ENCODE data around the gene ADPRHL1. TPM values are rescaled to one million over a fixed set of nuclear protein-coding genes. Genes with fewer than 3 reads are reported as not detected.
"Not testable (repeated sequence)": the region's sequence is repeated elsewhere in the genome, so short reads cannot be mapped to it uniquely, and the experiment has no call there.

Gene ADPRHL1
- total RNA-seq, 4 donors from 2014 or later = 6.9 to 15.5 (median 12.6) TPM

DNA sequence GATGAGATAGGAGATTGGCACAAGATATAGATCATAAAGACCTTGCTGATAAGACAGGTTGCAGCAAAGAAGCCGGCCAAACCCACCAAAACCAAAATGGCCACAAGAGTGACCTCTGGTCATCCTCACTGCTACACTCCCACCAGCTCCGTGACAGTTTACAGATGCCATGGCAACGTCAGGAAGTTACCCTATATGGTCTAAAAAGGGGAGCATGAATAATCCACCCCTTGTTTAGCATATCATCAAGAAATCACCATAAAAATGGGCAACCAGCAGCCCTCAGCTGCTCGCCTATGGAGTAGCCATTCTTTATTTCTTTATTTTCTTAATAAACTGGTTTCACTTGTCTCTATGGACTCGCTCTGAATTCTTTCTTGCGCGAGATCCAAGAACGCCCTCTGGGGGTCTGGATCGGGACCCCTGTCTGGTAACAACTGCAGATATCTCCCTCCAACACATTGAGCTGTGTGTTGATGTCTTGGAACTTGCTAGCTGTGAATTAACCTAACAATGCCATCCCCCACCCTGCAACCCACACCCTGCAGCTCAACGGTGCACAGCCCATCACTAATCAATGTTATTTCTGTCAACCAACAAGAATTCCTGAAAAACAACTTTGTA is 62.3 kb downstream of the ADPRHL1 start:
- H3K9me3 ChIP-seq = peaks cover 0 to 5% (median 1%) of the 10 kb centered on the region in 4 donors
- H3K27ac ChIP-seq = no peak overlapping the region
- peaks cover 0 to 13% (median 0%) of the 10 kb centered on the region in 4 donors for H3K4me1 ChIP-seq
- H3K36me3 ChIP-seq = no peaks in the 10 kb centered on the region
- no peak overlapping the region for H3K4me3 ChIP-seq
- TF ChIP-seq, protein P1, sequence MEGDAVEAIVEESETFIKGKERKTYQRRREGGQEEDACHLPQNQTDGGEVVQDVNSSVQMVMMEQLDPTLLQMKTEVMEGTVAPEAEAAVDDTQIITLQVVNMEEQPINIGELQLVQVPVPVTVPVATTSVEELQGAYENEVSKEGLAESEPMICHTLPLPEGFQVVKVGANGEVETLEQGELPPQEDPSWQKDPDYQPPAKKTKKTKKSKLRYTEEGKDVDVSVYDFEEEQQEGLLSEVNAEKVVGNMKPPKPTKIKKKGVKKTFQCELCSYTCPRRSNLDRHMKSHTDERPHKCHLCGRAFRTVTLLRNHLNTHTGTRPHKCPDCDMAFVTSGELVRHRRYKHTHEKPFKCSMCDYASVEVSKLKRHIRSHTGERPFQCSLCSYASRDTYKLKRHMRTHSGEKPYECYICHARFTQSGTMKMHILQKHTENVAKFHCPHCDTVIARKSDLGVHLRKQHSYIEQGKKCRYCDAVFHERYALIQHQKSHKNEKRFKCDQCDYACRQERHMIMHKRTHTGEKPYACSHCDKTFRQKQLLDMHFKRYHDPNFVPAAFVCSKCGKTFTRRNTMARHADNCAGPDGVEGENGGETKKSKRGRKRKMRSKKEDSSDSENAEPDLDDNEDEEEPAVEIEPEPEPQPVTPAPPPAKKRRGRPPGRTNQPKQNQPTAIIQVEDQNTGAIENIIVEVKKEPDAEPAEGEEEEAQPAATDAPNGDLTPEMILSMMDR (IDR thresholded peaks at IDR 0.05) = no peak
- no peak for TF ChIP-seq EP300 (IDR thresholded peaks at IDR 0.05)
- no peak for TF ChIP-seq POLR2A (IDR thresholded peaks at IDR 0.05)
- 43 to 51% methylated on average over 10 of the region's 10 CpGs for WGBS, 2 donors
- DNase-seq (ENCODE audit: low spot score in 2 of 2) = no peak
- no peaks in the 10 kb centered on the region for H3K27me3 ChIP-seq

DNA sequence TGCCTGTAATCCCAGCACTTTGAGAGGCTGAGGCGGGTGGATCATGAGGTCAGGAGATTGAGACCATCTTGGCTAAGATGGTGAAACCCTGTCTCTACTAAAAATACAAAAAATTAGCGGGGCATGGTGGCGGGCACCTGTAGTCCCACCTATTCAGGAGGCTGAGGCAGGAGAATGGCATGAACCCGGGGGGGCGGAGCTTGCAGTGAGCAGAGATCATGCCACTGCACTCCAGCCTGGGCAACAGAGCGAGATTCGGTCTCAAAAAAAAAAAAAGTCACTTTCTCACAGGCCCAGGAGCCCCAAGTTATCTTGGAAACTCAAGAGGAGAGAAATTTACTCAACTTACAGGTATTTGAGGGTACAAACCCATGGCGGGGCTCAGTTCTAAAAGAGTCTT is 63.7 kb downstream of the ADPRHL1 start:
- WGBS, 2 donors = 94% methylated on average over 8 of the region's 8 CpGs
- peaks cover 0 to 13% (median 0%) of the 10 kb centered on the region in 4 donors for H3K4me1 ChIP-seq
- H3K27ac ChIP-seq; H3K36me3 ChIP-seq; DNase-seq (ENCODE audit: low spot score in 2 of 2); H3K4me3 ChIP-seq; H3K27me3 ChIP-seq: not testable (repeated sequence)
- H3K9me3 ChIP-seq = peaks cover 0 to 15% (median 1%) of the 10 kb centered on the region in 4 donors

DNA sequence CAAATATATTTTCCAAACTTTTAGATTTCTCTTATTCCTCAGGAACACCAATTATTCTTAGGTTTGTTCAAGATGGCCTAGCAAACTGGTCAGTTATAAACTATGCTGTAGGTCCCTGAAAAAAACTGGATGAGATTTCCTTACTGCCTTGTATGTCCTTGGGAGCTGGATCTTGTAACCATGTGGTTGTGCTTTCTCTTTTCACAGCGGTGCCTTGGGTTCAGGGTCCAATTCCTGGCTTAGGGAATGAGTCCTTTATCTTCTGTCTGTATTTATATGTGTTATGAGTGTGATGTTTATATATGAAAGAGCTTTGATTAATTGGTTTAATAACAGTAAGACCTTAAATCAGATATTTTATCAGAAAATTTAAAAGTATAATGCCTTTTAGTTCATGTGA is 65.9 kb downstream of the ADPRHL1 start:
- Histone ChIP-seq H3K27me3 (no peaks in the 10 kb centered on the region), H3K27ac (no peak overlapping the region), H3K9me3 (peaks cover 0 to 36% (median 2%) of the 10 kb centered on the region in 4 donors), H3K4me1 (no peaks in the 10 kb centered on the region), H3K36me3 (no peaks in the 10 kb centered on the region), H3K4me3 (no peak overlapping the region)
- DNase-seq (ENCODE audit: low spot score in 2 of 2) = no peak
- WGBS, 2 donors = 94 to 98% methylated on average over 1 of the region's 1 CpG
- TF ChIP-seq, protein P1 (IDR thresholded peaks at IDR 0.05) = no peak
- TF ChIP-seq POLR2A (IDR thresholded peaks at IDR 0.05) (no peak), EP300 (IDR thresholded peaks at IDR 0.05) (no peak)

DNA sequence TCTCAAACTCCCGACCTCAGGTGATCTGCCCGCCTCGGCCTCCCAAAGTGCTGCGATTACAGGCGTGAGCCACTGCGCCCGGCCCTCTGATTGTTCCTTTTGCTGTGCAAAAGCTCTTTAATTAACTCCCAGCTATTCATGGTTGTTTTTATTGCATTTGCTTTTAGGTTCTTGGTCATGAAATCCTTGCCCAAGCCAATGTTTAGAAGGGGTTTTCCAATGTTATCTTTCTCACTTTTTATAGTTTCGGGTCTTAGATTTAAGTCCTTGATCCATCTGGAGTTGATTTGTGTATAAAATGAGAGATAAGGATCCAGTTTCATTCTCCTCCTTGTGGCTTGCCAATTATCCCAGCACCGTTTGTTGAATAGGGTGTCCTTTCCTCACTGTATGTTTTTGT is 70.2 kb downstream of the ADPRHL1 start:
- H3K27ac ChIP-seq = no peak overlapping the region
- no peak overlapping the region for H3K4me3 ChIP-seq
- DNase-seq (ENCODE audit: low spot score in 2 of 2) = no peak
- peaks cover 0 to 41% (median 2%) of the 10 kb centered on the region in 4 donors for H3K9me3 ChIP-seq
- WGBS, 2 donors = 94% methylated on average over 9 of the region's 9 CpGs
- no peaks in the 10 kb centered on the region for H3K36me3 ChIP-seq
- H3K4me1 ChIP-seq = no peaks in the 10 kb centered on the region
- TF ChIP-seq, protein P1 (IDR thresholded peaks at IDR 0.05) = no peak
- no peak for TF ChIP-seq POLR2A (IDR thresholded peaks at IDR 0.05)
- H3K27me3 ChIP-seq = peaks cover 0 to 1% of the 10 kb centered on the region in 2 donors

DNA sequence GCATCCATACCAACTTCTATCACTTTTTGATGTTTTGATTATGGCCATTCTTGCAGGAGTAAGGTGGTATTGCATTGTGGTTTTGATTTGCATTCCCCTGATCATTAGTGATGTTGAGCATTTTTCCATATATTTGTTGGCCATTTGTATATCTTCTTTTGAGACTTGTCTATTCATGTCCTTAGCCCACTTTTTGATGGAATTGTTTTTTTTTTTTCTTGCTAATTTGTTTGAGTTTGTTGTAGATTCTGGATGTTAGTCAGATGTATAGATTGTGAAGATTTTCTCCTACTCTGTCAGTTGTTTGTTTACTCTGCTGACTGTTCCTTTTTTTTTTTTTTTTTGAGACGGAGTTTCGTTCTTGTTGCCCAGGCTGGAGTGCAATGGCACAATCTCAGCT is 70.7 kb downstream of the ADPRHL1 start:
- 97% methylated on average over 2 of the region's 2 CpGs for WGBS, 2 donors
- H3K9me3 ChIP-seq = peaks cover 0 to 41% (median 2%) of the 10 kb centered on the region in 4 donors

DNA sequence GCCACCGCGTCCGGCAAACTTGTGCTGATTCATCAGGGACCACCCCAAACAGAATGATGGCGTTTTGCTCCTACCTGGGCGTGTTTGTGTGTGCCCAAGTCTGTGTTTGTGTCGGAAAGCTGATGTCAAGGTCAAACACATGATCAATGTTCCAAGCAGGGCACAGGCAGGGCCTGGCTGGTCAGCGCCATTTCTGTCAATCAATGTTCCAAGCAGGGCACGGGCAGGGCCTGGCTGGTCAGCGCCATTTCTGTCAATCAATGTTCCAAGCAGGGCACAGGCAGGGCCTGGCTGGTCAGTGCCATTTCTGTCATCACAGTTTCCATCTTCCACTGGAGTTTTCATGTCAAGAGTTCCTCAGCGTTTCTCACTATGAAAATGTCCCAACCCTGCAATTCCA is 74.5 kb downstream of the ADPRHL1 start:
- Histone ChIP-seq H3K4me1 (no peaks in the 10 kb centered on the region), H3K36me3 (no peaks in the 10 kb centered on the region), H3K4me3 (no peak overlapping the region), H3K27ac (no peak overlapping the region), H3K9me3 (peaks cover 0 to 24% (median 2%) of the 10 kb centered on the region in 4 donors), H3K27me3 (peaks cover 0 to 10% of the 10 kb centered on the region in 2 donors)
- DNase-seq (ENCODE audit: low spot score in 2 of 2) = no peak
- 94 to 95% methylated on average over 10 of the region's 10 CpGs for WGBS, 2 donors
- TF ChIP-seq, protein P1 (IDR thresholded peaks at IDR 0.05) = no peak
- TF ChIP-seq POLR2A (IDR thresholded peaks at IDR 0.05) (no peak), EP300 (IDR thresholded peaks at IDR 0.05) (no peak)

More for the DNA sequence above, 70.7 kb downstream of the ADPRHL1 start:
- H3K4me1 ChIP-seq; H3K27me3 ChIP-seq; H3K27ac ChIP-seq; H3K36me3 ChIP-seq; DNase-seq (ENCODE audit: low spot score in 2 of 2); H3K4me3 ChIP-seq: not testable (repeated sequence)

Measured in tibial nerve (tissue), 4 donors.